ENCODE measurements around the gene ANKIB1.

- TF ChIP-seq CTCF (conservative IDR thresholded peaks at IDR 0.05 in 1 of 2, IDR thresholded peaks at IDR 0.05 in 1 of 2; ENCODE audit: low read depth in 1 of 2, low read length in 2 of 2) (no peak), EZH2 (IDR thresholded peaks at IDR 0.05; ENCODE audit: low read length, missing control alignments) (no peak)
Observed at GRCh38 chr7:92391071-92391470, 145.3 kb downstream of the ANKIB1 start.
